ENCODE data around the gene PRKCE.

PRKCE gene

GRCh38 chr2:45978302-45978859 lies 326.9 kb downstream of the PRKCE start:
- DNase-seq = no peak

DNA sequence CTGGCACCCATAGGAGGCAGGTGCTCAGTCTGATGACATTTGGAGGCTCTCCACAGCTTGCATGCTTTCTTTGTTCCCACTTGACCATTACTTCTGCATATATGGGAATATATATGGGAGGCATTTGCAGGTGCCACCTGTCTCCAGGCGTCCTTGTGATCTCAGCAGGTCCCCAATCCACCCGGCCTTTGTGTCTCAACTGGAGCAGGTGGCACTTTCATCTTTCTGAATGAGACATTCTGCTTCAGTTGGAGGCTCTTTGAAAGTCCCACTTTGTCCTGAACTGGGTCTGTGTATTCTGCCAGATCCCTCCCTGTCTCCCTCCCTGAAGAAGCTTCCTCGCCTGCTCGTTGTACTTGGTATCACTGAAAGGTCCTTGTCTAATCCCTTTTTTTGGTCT lies 327.6 kb downstream of the PRKCE start:
- DNase-seq = no peak

DNA sequence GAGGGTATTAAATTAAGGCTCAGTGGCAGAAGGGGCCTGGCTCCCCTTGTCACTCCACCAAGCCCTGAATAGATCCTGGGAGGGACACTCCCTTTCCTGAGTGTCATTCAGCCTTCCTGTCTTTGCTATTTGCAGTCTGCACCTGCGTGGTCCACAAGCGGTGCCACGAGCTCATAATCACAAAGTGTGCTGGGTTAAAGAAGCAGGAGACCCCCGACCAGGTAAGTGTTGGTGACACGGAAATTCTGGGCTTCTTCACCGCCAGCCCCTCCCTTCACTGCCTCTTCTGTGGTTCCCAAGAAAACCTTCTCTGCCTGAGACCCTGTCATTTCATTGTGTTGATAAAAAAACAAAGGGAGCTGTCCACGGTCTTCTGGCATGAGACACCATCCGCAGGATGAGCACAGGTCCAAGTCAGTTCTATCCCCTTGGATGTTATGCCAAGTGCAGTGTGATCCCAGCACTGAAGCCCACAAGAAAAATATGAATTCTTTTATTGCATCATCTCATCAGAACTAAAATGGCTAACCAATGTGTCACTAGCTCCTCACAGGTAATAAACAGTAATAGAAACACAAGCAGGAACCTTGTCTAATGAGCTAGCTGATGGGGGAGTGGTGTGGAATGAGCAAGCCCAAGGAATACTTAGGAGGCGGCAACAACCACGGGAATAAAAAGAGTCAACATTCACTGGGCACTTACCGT lies 328.8 kb downstream of the PRKCE start:
- no peak for DNase-seq

- DNase-seq = no peak
These were observed 330.0 kb downstream of the PRKCE start for GRCh38 chr2:45981384-45981930.

DNA sequence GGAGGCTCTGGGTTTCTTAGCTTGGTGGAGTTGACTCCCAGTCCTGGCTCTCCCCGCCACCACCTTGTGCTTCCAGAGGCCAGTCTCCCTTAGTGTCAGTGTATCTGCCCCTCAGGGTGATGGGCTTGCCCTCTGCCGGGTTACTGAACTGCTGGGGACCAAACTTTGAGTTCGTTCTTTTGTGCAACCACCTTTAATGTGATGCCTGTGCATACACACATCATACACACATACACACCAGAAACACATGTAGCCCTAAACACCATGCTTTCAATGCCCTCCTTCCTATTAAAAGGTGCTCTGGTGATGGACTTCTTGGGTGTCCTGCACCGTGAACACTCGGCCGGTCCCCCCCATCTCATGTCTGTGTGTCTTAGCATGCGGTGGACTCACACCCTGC lies 330.6 kb downstream of the PRKCE start:
- no peak for DNase-seq

DNA sequence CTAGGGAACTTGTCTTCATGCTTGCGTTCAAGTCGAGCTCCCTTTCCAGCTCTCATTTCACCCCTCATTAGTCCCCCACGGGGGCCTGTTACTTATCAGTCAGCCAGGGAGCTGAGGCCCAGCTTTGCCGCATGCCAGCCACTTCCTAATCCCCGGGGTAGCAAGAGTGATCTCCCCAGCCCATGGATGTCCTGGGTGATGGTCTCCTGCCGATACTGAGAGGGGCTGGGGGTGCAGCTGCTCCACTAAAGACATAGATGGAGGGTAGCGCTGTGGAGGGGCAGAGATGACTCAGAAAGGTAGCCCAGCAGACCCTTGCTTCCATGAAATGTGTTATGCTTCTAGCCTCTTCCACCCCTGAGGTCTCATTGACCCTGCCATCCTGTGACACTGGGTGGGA lies 331.7 kb downstream of the PRKCE start:
- DNase-seq = no peak

DNA sequence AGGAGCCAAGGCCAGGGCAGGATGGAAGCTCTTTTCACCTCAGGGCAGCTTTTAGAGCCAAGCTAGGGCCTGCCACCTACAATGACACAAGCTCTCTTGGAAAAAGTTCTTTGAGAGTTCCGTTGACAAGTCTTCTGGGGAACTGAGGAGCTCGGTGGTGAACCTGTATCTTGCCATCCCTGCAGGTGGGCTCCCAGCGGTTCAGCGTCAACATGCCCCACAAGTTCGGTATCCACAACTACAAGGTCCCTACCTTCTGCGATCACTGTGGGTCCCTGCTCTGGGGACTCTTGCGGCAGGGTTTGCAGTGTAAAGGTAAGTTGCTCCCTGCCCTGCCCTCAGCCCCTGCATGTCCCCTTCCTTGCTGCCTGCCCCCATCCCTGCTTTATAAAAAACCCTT lies 332.9 kb downstream of the PRKCE start:
- DNase-seq = no peak

DNA sequence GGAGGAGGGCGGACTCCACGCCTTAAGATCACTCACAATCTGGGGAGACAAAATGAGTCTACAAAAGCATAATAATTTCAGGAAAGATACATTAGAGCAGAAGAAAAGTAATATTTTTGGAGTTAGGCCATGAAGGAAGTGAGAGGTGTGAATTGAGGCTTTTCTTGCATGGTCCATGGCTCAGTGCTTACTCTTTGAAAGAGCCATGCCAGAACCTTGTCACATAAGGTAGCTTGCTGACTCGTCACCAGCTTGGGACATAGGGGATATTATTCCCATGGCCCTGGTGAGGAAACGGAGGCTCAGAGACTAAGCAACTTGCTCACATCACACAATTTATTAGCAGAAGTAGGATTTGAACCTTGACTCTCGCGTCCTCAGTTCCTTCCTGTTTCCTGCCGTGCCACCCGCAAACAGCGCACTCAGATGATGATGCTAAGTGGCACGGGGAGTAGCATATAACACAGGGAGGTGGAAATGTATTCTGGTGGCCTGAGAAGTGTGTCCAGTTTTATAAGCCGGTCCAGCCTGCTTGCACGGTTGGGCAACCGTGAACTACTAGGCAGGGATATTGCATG lies 333.5 kb downstream of the PRKCE start:
- no peak for DNase-seq

DNA sequence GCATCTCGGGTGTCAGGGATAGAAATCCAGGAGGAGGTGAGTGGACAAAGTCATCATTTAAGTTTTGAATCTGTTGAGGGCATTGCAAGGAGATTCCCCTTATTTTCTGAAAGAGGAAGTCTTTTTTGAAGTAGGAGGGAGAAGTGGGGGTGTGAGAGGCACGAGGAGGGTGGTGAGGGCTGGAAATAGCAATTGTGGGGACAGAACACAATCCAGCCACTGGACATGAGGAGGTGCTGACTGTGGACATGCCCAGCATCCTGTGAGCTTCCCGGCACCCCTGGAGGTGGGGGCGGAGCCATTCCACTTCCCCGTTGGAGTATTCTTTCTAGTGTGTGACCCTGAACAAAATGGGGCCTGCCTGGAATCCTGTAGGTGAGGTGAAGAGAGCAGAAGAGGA lies 335.0 kb downstream of the PRKCE start:
- DNase-seq = no peak

- DNase-seq = no peak
These were observed 336.4 kb downstream of the PRKCE start for GRCh38 chr2:45987856-45988255.

DNA sequence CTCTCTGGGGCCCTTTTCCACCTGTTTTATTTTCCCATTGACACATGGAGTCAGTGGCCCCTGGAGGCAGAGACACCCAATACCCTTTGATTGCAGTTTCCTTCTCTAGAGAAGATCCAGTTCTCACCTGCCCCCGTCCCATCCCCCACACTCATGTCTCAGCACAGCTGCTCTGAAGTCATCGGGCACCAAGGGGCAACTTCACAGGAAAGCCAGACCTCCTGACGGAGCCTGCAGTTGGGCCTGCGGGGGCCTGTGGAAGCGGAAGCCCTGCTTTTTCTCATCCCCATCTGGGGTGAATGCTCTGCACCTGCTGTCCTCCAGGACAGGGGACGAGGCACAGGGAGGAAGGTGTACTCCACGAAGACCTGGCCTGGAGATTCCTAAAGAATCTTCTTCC lies 337.4 kb downstream of the PRKCE start:
- DNase-seq = no peak

DNA sequence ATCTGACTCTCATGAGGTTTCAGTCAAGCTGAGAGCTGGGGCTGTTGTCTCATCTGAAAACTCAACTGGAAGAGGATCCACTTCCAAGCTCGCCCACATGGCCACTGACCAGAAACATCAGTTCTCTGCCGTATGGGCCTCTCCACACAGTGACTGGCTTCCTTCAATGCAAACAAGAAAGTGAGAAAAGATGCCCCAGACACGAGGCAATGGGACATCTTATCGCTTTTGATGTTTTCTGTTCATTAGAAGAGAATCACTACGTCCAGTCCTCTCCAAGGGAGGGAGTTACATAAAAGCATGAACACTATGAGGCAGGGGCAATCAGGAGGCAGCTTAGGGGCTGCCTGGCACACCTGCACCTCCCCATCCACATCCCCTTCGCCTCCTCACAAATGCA lies 338.7 kb downstream of the PRKCE start:
- DNase-seq = no peak

DNA sequence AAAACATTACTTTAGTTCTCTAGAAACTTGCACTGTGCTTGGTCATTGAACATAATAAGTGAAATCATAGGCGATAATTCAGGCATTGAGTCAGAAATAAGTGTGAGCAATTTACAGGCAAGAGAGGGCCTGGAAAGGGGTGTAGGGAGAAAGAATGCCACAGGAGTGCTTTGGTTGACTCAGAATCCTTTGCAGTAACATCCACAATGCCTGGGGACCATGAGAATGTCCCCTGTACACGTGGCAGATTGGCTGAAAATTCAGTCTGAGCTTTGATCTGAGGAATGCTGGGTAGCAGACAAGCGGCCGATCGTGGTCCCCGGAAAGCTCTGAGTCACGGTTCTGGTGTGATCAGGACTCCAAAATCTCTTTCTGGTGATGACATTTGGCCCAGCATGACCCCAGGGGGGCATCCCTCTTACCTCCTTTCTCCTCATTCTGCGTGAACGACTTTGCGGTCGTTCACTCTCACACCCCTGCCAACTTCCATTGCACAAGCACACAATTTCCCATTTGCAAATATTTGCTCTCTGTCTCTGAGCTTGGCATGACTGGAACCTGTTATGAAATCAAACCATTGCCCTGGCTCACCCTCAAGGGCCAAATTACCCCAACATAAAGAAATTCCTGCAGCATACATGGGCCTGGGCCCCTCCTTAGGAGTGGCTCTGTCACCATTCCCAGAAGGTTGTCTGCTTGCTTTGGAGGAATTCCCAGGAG lies 340.7 kb downstream of the PRKCE start:
- DNase-seq = peak; percentile 32 to 78

- DNase-seq = no peak
These were observed 341.4 kb downstream of the PRKCE start for GRCh38 chr2:45992741-45993475.

DNA sequence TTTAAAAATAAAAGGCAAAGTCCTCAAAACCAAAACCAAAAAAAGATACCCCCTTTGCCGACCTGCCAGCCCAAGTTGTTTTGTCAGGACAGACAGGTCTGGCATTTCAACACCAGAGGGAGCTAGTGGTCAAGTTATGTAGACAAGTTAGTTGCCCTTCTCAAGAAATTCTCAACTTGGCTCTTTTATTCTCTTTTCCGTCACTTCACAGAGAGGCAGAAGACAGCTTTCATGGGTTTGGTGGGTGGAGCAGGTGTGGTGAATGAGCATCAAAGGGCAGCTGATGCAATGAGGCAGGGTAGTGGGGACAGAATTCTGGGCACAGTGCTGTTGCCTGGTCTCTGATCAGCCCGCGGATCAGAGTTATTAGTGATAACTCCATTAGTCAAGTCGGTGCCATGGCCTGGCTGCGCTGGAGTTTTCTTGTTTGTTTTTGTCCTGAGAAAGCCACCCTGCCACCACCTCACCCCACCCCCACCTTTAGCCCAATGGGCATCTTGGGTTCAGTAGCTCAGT lies 342.1 kb downstream of the PRKCE start:
- peak; percentile 22 to 70 for DNase-seq

DNA sequence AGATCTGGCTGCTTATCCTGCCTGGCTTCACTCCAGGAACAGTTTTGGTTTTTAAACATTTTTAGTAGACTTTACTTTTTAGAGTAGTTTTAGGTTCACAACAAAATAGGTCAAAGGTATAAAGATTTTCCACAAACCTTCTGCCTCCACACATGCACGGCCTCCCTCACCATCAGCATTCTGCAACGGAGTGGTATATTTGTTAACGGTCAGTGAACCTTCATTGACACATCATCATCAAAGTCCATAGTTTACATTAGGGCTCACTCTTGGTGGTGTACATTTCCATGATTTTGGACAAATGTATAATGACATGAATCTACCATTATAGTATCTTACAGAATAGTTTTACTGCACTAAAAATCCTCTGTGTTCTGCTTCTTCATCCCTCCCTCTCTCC lies 342.6 kb downstream of the PRKCE start:
- DNase-seq = no peak

DNA sequence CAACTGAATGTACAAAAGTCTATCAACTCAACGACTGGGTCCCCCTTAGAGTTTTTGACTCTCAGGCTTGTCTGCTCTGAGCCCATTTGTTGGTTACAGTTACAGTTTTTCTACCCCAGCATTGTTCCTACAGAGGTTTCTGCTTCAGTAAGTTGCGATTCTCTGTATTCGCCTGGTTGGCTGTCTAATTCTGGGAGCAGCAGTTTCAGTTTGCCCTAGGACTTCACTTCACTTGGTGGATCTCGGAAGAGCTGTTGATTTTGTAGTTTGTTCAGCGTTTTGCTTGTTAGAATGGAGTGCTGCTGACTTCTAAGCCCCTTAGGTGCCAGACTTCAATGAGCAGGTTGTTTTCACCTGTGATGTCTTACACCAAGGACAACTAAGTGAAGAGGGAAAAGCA lies 349.2 kb downstream of the PRKCE start:
- DNase-seq = no peak

DNA sequence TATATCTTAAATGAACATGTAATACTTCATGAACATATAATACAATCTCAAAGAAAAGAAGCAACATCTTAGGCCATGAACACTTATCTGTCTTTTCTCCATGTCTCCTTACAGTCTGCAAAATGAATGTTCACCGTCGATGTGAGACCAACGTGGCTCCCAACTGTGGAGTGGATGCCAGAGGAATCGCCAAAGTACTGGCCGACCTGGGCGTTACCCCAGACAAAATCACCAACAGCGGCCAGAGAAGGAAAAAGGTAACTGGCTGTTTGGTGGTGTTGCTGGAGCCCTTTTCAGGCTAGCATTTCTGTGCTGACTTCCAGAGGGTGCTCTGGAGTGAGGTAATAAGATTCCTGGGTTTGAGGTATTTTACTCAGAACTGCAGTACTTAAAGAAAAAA lies 349.8 kb downstream of the PRKCE start:
- DNase-seq = no peak

DNA sequence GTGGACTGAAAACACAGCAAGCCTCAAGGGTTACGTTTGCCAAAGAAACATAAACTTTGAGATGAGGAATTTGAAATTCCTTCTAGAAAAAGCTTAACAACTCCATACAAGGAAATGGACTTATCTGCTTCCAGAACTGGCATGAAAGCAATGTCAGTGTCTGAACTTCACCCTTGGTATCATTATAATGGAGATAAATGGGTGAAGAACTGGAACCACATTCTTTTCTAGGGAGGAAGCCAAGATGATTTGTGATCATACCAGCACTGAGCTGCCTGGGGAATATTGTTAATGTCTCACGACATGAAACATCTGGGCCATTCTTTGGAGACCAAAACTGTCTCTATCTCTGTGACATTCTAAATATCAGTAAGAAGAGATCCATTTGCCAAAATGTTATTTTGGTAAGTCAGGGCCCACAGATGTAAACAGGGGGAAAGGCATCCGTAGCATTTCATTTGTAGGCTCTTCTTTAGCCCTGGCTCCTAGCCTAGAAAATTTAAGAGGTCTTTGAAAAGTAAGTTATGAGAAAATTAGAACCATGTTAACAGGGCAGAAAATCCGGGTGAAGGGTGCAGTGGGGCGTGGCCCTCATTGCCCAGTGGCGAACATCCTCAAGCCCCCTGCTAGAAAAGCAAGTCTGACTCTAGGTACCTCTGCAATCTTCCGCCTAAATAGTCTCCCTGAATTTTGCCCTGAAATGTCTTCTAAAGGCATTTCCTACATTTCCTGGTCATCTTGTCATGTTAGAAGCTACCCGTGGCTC lies 350.4 kb downstream of the PRKCE start:
- no peak for DNase-seq

- no peak for DNase-seq
These were observed 351.0 kb downstream of the PRKCE start for GRCh38 chr2:46002507-46002883.

DNA sequence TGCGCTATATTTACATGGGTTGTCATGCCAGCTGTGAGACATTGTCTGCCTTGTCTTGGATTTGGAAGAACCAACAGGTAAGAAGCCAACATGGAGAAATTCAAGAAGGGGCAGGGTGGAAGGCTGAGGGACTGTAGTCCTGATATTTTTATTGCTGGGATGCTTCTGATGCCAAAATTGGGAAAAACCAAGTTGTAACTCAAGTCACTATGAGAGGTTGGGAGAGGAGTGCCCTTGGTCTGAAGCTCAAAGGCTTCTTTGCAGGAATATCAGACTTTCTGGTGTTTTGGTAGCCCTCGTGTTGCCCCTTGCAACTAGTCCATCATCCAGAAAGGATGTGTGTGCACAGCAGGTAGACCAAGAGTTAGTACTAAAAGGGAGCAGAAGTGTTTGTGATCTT lies 351.5 kb downstream of the PRKCE start:
- no peak for DNase-seq

DNA sequence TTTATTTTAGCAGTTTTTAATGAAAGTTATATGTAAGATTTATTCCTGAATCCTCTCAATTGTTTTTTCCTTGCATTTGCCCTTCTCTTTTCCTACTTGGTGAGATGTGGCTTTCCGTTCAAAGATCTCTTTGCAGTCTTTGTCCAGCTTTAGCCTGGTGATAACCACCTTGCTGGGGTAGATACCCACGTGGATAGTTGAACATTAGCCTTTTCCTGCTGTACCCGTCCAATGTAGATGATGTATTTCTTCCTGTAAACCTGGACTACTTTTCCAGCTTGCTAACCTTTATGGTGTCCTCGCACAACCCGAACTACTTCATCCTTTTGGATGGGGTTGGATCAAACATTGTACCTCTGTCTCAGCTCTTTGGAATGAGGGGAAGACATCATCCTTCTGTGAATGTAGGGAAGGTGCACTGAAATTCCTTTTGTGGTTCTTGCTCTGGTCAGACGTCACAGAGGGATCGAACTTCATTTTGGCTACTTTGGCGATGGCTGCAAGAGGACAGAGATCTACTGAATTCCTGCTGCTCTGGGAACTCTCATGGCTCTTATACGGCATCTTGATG lies 352.5 kb downstream of the PRKCE start:
- DNase-seq = no peak

Data from NCI-H446 (cell line).